ENCODE measurements around the gene FBXO28. TPM values are rescaled to one million over a fixed set of nuclear protein-coding genes. Genes with fewer than 3 reads are reported as not detected.

The FBXO28 gene
- total and polyA plus RNA-seq, 9 donors, result 12.4 to 20.0 (median 15.9) TPM

Other genes starting within 250 kb of the FBXO28 start
- gene DEGS1, start 69.1 kb downstream of the FBXO28 start, total RNA-seq, result 35.4 TPM
- gene DEGS1, start 69.1 kb downstream of the FBXO28 start, polyA plus RNA-seq (ENCODE audit: insufficient read depth in 1 of 8, insufficient read length in 8 of 8, low replicate concordance in 1 of 8), result 10 to 100 TPM; 38.5 to 69.3 (median 43.6) TPM
- 21.1 TPM for gene NVL, start 216.1 kb downstream of the FBXO28 start, total RNA-seq
- 10 to 100 TPM; 17.3 to 26.4 (median 21.5) TPM for gene NVL, start 216.1 kb downstream of the FBXO28 start, polyA plus RNA-seq (ENCODE audit: insufficient read depth in 1 of 8, insufficient read length in 8 of 8, low replicate concordance in 1 of 8)
- 31.9 TPM for gene CNIH4, start 242.8 kb downstream of the FBXO28 start, total RNA-seq
- gene CNIH4, start 242.8 kb downstream of the FBXO28 start, polyA plus RNA-seq (ENCODE audit: insufficient read depth in 1 of 8, insufficient read length in 8 of 8, low replicate concordance in 1 of 8), result 10 to 100 TPM; 25.7 to 35.6 (median 31.4) TPM